22Rv1 (cell line): ENCODE data around the gene TEAD3.

Source experiments
- CTCF ChIP-seq: fragments of 450-650 bp; IDR thresholded peaks from 2 replicates; pipeline ENCODE4 v1.5.1; 2017; ENCODE audit warnings: mild to moderate bottlenecking
- ZFX ChIP-seq: fragments of 450-650 bp; IDR thresholded peaks from 2 replicates; pipeline ENCODE4 v1.6.1; 2017; ENCODE audit warnings: antibody characterized with exemption, borderline replicate concordance

- TF ChIP-seq CTCF, result no peak
- no peak for TF ChIP-seq ZFX
Observed at GRCh38 chr6:35505999-35506412, 9.1 kb upstream of the TEAD3 start.
